Measurements from ENCODE around the gene EXOC6B.

The EXOC6B gene

GRCh38 chr2:72788756-72789155 is 37.1 kb downstream of the EXOC6B start:
- no peak for DNase-seq

DNA sequence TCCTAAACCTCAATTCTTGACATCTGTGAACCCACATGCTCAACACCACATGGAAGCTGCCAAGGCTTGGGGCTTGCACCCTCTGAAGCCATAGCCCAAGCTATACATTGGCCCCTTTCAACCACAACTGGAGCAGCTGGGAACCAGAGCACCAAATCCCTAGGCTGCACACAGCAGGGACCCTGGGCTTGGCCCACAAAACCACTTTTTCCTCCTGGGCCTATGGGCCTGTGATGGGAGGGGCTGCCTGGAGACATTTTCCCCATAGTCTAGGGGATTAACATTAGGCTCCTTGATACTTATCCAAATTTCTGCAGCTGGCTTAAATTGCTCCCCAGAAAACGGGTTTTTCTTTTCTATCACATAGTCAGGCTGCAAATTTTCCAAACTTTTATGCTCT is 40.3 kb downstream of the EXOC6B start:
- DNase-seq: no peak

GRCh38 chr2:72782520-72782919 is 43.3 kb downstream of the EXOC6B start:
- no peak for DNase-seq

DNA sequence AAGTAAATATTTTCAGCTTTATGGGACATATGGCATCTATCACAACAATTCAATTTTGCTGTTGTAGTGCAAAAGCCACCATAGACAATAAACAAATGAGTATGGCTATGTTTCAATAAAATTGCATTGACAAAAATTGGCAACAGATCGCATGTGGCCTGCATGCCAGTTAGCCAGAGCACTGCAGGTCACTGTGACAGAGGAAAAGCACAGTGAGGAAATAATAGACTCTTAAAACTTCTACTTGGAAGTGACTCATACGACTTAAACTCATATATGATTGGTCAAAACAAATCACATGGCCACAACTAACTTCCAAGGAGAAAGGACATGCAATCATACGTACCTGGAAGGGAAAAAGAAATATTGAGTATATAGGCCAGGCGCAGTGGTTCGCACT is 44.4 kb downstream of the EXOC6B start:
- no peak for DNase-seq

GRCh38 chr2:72780477-72780876 is 45.4 kb downstream of the EXOC6B start:
- no peak for DNase-seq

DNA sequence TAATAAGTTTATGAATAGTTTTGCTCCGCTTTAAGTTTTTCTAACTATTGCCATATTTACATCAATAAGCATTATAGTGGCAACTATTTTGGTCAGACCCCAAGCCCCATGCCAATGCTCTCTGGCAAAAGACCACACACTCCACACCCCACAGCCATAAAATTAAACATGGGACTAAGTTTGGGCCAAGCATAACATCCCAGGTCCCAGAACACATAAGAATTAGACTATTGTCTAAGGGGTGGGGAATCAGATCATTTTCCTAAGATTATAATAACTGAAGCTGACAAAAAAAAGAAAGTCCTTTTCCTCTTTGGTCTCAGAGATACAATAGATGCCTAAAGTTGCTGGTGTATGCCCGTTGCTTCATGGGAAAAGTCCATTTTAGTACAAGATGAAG is 46.3 kb downstream of the EXOC6B start:
- no peak for DNase-seq

GRCh38 chr2:72778410-72778809 is 47.4 kb downstream of the EXOC6B start:
- DNase-seq: no peak

DNA sequence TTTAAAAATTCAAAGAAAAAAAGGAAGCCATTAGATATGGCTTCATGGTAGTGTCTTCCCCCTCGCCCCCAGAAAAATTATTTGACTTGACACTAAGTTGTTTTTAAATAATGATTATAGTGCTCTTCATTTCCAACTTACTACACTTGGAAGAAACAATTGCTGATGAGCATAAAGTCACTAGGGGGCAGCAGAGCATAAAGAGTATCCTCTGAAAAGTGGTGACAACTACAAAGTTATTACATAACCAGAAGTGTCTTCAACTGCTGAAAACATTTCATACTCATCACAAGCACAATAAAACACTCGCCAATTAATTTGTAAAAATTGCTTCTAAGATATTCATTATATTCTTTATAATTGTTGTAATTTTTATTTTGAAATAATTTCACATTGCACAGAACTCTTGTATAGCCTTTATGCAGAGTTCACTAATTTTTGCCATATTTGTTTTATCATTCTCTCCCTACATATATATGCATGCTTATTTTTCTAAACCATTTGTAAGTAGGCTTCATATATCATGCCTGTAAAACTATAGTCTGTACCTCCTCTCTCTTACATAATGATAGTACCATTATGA is 54.9 kb downstream of the EXOC6B start:
- peak; percentile 17 for DNase-seq

GRCh38 chr2:72765997-72766609 is 59.7 kb downstream of the EXOC6B start:
- DNase-seq: no peak

DNA sequence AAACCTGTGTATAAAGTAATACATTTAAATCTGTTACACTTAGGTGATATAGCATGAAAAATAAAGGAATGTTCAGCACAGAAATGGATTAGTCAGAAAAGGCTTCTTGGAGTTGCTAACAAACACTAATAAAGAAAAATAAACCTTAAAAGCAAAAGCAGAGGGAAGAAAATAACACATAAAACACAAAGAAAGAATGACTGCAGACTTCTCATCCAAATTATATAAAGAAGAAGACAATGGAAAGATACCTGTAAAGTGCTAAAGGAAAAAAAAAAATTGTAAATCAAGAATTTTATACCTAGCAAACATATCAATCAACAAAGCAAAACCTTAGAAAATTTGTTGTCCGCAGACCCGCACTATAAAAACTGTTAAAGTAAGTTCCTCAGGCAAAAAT is 63.6 kb downstream of the EXOC6B start:
- no peak for DNase-seq

DNA sequence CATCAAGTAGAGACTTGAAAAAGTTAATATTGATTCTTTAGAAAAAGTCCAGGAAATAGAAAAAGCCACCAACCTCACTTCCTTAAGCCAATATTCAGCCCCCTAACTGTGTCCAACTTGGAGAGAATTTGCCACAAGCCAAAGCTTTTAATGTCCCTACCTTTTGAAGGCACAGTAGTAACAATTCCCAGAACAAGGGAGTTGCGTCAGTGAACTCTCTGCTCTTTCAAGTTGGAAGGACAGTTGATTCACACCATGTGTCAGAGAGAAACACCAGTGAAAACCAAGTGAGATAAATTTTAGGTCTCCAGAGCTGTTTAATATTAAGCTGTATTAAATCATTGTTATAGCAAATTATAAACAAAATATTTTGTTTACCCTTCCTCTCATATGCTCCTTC is 66.1 kb downstream of the EXOC6B start:
- no peak for DNase-seq

- no peak for DNase-seq
Measured at GRCh38 chr2:72757177-72757775, 68.6 kb downstream of the EXOC6B start.

GRCh38 chr2:72755647-72756423 is 70.0 kb downstream of the EXOC6B start:
- DNase-seq: no peak

GRCh38 chr2:72754628-72755320 is 71.1 kb downstream of the EXOC6B start:
- DNase-seq: no peak

DNA sequence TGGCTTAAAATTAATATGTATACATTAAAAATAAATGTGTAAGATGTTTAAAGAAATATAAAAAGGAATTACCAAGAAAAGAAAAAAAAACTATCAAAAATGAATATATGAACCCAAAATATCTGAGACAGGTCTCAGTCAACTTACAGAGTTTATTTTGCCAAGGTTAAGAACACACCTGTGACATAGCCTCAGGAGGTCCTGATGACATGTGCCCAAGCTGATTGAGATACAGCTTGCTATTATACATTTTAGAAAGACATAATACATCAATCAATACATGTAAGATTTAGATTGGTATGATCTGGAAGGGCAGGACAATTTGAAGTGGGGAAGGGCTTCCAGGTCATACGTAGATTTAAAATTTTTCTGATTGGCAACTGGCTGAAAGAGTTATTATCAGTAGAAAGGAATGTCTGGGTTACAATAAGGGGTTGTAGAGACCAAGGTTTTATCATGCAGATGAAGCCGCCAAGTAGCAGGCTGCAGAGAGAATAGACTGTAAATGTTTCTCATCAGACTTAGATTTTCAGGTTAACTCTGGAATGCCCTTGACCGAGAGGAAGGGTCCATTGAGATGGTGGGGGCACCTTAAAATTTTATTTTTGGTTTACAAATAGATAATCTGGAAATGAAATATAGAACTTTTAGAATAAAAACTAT is 74.7 kb downstream of the EXOC6B start:
- DNase-seq: no peak

GRCh38 chr2:72750466-72750865 is 75.4 kb downstream of the EXOC6B start:
- no peak for DNase-seq

- no peak for DNase-seq
Measured at GRCh38 chr2:72747344-72747743, 78.5 kb downstream of the EXOC6B start.

GRCh38 chr2:72745679-72746368 is 80.0 kb downstream of the EXOC6B start:
- DNase-seq: no peak

DNA sequence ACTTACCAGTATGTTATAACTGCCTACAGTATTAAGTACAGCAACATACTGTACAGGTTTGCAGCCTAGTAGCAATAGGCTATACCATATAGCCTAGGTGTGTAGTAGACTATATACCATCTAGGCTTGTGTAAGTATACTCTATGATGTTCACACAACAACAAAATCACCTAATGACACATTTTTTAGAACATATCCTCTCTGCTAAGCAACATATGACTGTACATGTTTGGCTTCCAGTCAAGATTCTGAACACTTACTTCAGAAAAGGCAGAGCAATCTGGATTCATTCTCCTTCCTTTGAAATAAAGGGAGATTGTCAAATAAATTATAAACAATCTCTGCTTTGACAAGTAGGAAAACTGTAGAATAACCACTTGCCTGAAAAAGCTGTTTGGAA is 81.8 kb downstream of the EXOC6B start:
- no peak for DNase-seq

GRCh38 chr2:72743481-72743880 is 82.4 kb downstream of the EXOC6B start:
- no peak for DNase-seq

GRCh38 chr2:72738096-72738495 is 87.7 kb downstream of the EXOC6B start:
- DNase-seq: no peak

GRCh38 chr2:72734432-72734831 is 91.4 kb downstream of the EXOC6B start:
- DNase-seq: no peak

Data from stimulated activated naive CD4-positive, alpha-beta T cell treated with Interleukin-2 at 50 U/mL for 16 hours (primary cell).